Pancreas (tissue), 10 donors: ENCODE data around the gene IL11RA. TPM values are rescaled to one million over a fixed set of nuclear protein-coding genes. Genes with fewer than 3 reads are reported as not detected.

ENCODE experiments used
- ATAC-seq, 4 donors: fragments of 200-7000 bp; cut with Tn5 transposase; one replicate each; pipeline versions ENCODE4 v1.8.0 to v1.9.1; 2020; ENCODE audit warnings: mild to moderate bottlenecking in 4 of 4, moderate library complexity in 4 of 4
- DNase-seq, 6 donors: peaks; one replicate each; pipeline ENCODE4 v3.0.0-alpha.2; 2020
- FAIRE-seq: peaks from 2 replicates; lab custom pipeline; 2012; peaks lifted over from hg19 to GRCh38; lab: Jason Lieb, UNC
- H3K27ac ChIP-seq, 4 donors: fragments of 200-600 bp; sonication (generic); 1 replicate in 3 of 4; 2 replicates in 1 of 4; pipeline versions ENCODE4 v1.5.0 to v1.8.0; 2020
- H3K27me3 ChIP-seq, 4 donors: fragments of 200-600 bp; one replicate each; pipeline ENCODE4 v1.8.0; 2021
- H3K36me3 ChIP-seq, 3 donors: fragments of 200-600 bp; sonication (generic) in 1 of 3; one replicate each; pipeline versions ENCODE4 v1.5.0 to v1.8.0; 2020 to 2021
- H3K4me1 ChIP-seq, 3 donors: fragments of 200-600 bp; one replicate each; pipeline ENCODE4 v1.8.0; 2021
- H3K4me3 ChIP-seq, 4 donors: fragments of 200-600 bp; sonication (generic) in 2 of 4; one replicate each; pipeline versions ENCODE4 v1.5.0 to v1.8.0; 2020 to 2021
- H3K9me3 ChIP-seq, 4 donors: fragments of 200-600 bp; one replicate each; pipeline ENCODE4 v1.8.0; 2021
- CTCF ChIP-seq, 4 donors: fragments of 200-600 bp; sonication (generic) in 3 of 4; IDR thresholded peaks; one replicate each; pipeline versions ENCODE4 v1.5.0 to v1.8.0; 2021; ENCODE audit warnings: antibody characterized with exemption in 4 of 4
- WGBS, 2 donors: extraction: QIAGEN DNeasy Blood & Tissue Kit; methylation state at CpG; one replicate each; pipeline ENCODE4 v1.1.7; 2013; 5-methylcytosine and 5-hydroxymethylcytosine counted together
- intact Hi-C, 3 donors: fragments of 100-400 bp; cut with DNase I; formaldehyde crosslinking; loops; one replicate each; pipeline versions ENCODE4 v1.11.1 to v1.14.2; 2022
- polyA plus RNA-seq, 2 donors: library from polyadenylated mRNA; stranded (reverse); fragments of 200-250 nt; gene quantifications; one replicate each; pipeline ENCODE4 v1.2.3, GENCODE V29; 2013
- total RNA-seq, 6 donors: library from RNA; stranded (reverse); fragmentation: NEBNext Ultra II Directional in 4 of 6; extraction: Animal tissue kit (Norgen Biotek cat#: 25700) in 4 of 6; gene quantifications; one replicate each; pipeline versions ENCODE4 v1.2.1 to v1.2.4, GENCODE V29; 2021 to 2023
- donor health status: healthy with polysubstance abuse.
- donor health status: DM: no; HTN: no; CAD: no; lungs with moderate emphysema.
- donor health status: DM: no; HTN: no; CAD: no.
- donor health status: control.
- donor health status: control.
- donor health status: Bipolar disorder and iron deficiency.
- donor health status: DM: yes; HTN: yes; CAD: no.
- donor health status: DM: no; HTN: no; CAD: no.
- donor health status: DM: no; HTN: no; CAD: no.
- donor health status: DM: yes; HTN: yes; CAD: no.

Gene IL11RA
- total and polyA plus RNA-seq, 8 donors: 4.1 to 30.0 (median 7.3) TPM

GRCh38 chr9:34684145-34684544 is 32.2 kb downstream of the IL11RA start:
- Histone ChIP-seq H3K4me1 (no peaks in the 10 kb centered on the region), H3K4me3 (no peak overlapping the region), H3K9me3 (no peaks in the 10 kb centered on the region), H3K27ac (no peak overlapping the region), H3K36me3 (no peaks in the 10 kb centered on the region), H3K27me3 (no peaks in the 10 kb centered on the region)
- WGBS, 2 donors: 83 to 94% methylated on average over 4 of the region's 4 CpGs
- intact Hi-C loops: no loop called here
- no peak for FAIRE-seq
- no peak for DNase-seq
- no peak for ATAC-seq
- no peak for TF ChIP-seq CTCF (IDR thresholded peaks at IDR 0.05)

- TF ChIP-seq CTCF (IDR thresholded peaks at IDR 0.05): no peak
- WGBS, 2 donors: 82 to 98% methylated on average over 4 of the region's 4 CpGs
- no peak for ATAC-seq
- intact Hi-C loops: no loop called here
- no peak for DNase-seq
- Histone ChIP-seq H3K4me1 (no peaks in the 10 kb centered on the region), H3K27ac (no peak overlapping the region), H3K36me3 (no peaks in the 10 kb centered on the region), H3K4me3 (no peak overlapping the region), H3K27me3 (no peaks in the 10 kb centered on the region), H3K9me3 (no peaks in the 10 kb centered on the region)
- FAIRE-seq: no peak
These were observed 32.8 kb downstream of the IL11RA start for GRCh38 chr9:34684816-34685215.

DNA sequence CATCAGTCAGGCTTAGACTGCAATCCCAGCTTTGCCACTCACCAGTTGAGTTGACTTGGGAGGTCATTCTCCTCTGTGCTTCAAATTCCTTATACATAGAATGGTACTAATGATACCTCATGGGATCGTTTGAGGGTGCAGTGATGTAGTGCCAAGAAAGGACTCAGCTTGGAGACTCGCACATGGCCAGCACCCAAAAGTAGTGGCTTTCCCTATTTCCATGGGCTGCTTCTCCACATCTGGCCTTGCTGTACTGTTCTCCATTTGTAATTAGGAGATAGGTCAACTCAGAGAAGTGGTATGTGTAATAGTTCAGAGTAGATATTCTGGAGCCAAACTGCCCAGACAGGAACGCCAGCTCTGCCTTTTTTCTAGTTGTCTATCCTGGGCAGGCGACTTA is 33.6 kb downstream of the IL11RA start:
- Histone ChIP-seq H3K27ac (no peak overlapping the region), H3K27me3 (no peaks in the 10 kb centered on the region), H3K4me3 (no peak overlapping the region), H3K36me3 (no peaks in the 10 kb centered on the region), H3K9me3 (no peaks in the 10 kb centered on the region), H3K4me1 (no peaks in the 10 kb centered on the region)
- DNase-seq (no peak), ATAC-seq (no peak), FAIRE-seq (no peak)
- TF ChIP-seq CTCF (IDR thresholded peaks at IDR 0.05): no peak
- intact Hi-C loops: no loop called here
- 74 to 89% methylated on average over 4 of the region's 4 CpGs for WGBS, 2 donors

GRCh38 chr9:34686231-34686630 is 34.2 kb downstream of the IL11RA start:
- ATAC-seq (peak in 2 of 4 donors; percentile 26 to 37), FAIRE-seq (no peak), DNase-seq (no peak)
- TF ChIP-seq CTCF (IDR thresholded peaks at IDR 0.05): no peak
- intact Hi-C loops: no loop called here
- 79 to 91% methylated on average over 5 of the region's 5 CpGs for WGBS, 2 donors
- Histone ChIP-seq H3K4me3 (no peak overlapping the region), H3K27me3 (no peaks in the 10 kb centered on the region), H3K27ac (no peak overlapping the region), H3K9me3 (no peaks in the 10 kb centered on the region), H3K4me1 (no peaks in the 10 kb centered on the region), H3K36me3 (no peaks in the 10 kb centered on the region)

- Histone ChIP-seq H3K27me3 (no peaks in the 10 kb centered on the region), H3K36me3 (no peaks in the 10 kb centered on the region), H3K4me1 (no peaks in the 10 kb centered on the region), H3K9me3 (no peaks in the 10 kb centered on the region), H3K4me3 (no peak overlapping the region), H3K27ac (no peak overlapping the region)
- 79% methylated on average over 1 of the region's 1 CpG for WGBS, 2 donors
- FAIRE-seq: no peak
- intact Hi-C loops: no loop called here
- ATAC-seq: peak in 2 of 4 donors; percentile 17 to 29
- no peak for DNase-seq
- TF ChIP-seq CTCF (IDR thresholded peaks at IDR 0.05): no peak
These were observed 34.7 kb downstream of the IL11RA start for GRCh38 chr9:34686732-34687131.
